Keratinocyte (primary cell): Measurements from ENCODE around the gene LARGE1. TPM values are rescaled to one million over a fixed set of nuclear protein-coding genes. Genes with fewer than 3 reads are reported as not detected.

Experiments used
- DNase-seq: peaks from one replicate; pipeline ENCODE4 v3.0.0-alpha.2; 2011; ENCODE audit warnings: low read depth, missing footprints, low spot score
- FAIRE-seq: peaks from 2 replicates; lab custom pipeline; 2011; peaks lifted over from hg19 to GRCh38; lab: Jason Lieb, UNC
- H2AFZ ChIP-seq: 2 replicates; pipeline ENCODE4 v1.6.0; 2012; ENCODE audit warnings: low read length, control low read depth, inconsistent platforms; ENCODE audit not compliant: control insufficient read depth
- H3K27ac ChIP-seq: 2 replicates; pipeline ENCODE4 v1.5.1; 2011; ENCODE audit warnings: low read length; ENCODE audit not compliant: control insufficient read depth, insufficient read depth
- H3K27me3 ChIP-seq: 3 replicates; pipeline ENCODE4 v1.6.0; 2011; ENCODE audit warnings: low read length; ENCODE audit not compliant: control insufficient read depth, insufficient read depth; ENCODE audit errors: extremely low read depth
- H3K36me3 ChIP-seq, 2 experiments: 2 replicates in 1 of 2; 3 replicates in 1 of 2; pipeline ENCODE4 v1.5.1; 2011; ENCODE audit warnings: low read length in 2 of 2, mild to moderate bottlenecking in 1 of 2; ENCODE audit not compliant: control insufficient read depth in 2 of 2, insufficient read depth in 2 of 2; ENCODE audit errors: extremely low read depth in 1 of 2
- H3K4me1 ChIP-seq: 3 replicates; pipeline ENCODE4 v1.5.1; 2011; ENCODE audit warnings: low read length; ENCODE audit not compliant: control insufficient read depth, insufficient read depth; ENCODE audit errors: extremely low read depth
- H3K4me2 ChIP-seq: 3 replicates; pipeline ENCODE4 v1.6.0; 2011; ENCODE audit warnings: low read depth, low read length; ENCODE audit not compliant: control insufficient read depth, insufficient read depth; ENCODE audit errors: extremely low read depth
- H3K4me3 ChIP-seq, 3 experiments: fragments of 200-600 bp in 1 of 3; sonication (generic) in 1 of 3; 2 replicates in 2 of 3; 3 replicates in 1 of 3; pipeline ENCODE4 v1.5.1; 2011 to 2016; ENCODE audit warnings: low read length in 3 of 3, mild to moderate bottlenecking in 3 of 3, control low read depth in 2 of 3, inconsistent platforms in 1 of 3, low read depth in 1 of 3, mixed read lengths in 1 of 3, mixed run types in 1 of 3, moderate library complexity in 1 of 3; ENCODE audit not compliant: control insufficient read depth in 2 of 3, insufficient read depth in 2 of 3; ENCODE audit errors: extremely low read depth in 1 of 3
- H3K79me2 ChIP-seq: 2 replicates; pipeline ENCODE4 v1.6.0; 2012; ENCODE audit warnings: low read length; ENCODE audit not compliant: control insufficient read depth, insufficient read depth
- H3K9ac ChIP-seq: 3 replicates; pipeline ENCODE4 v1.6.0; 2011; ENCODE audit warnings: low read length; ENCODE audit not compliant: control insufficient read depth, insufficient read depth; ENCODE audit errors: extremely low read depth
- H3K9me1 ChIP-seq: 3 replicates; pipeline ENCODE4 v1.6.0; 2011; ENCODE audit warnings: low read length; ENCODE audit not compliant: control insufficient read depth, insufficient read depth; ENCODE audit errors: extremely low read depth
- H3K9me3 ChIP-seq: 2 replicates; pipeline ENCODE4 v1.5.1; 2012; ENCODE audit warnings: low read depth, low read length; ENCODE audit not compliant: control insufficient read depth
- H4K20me1 ChIP-seq: 3 replicates; pipeline ENCODE4 v1.6.0; 2011; ENCODE audit warnings: low read length; ENCODE audit not compliant: control insufficient read depth, insufficient read depth; ENCODE audit errors: extremely low read depth
- EZH2 ChIP-seq: IDR thresholded peaks from one replicate; pipeline ENCODE4 v1.6.1; 2012; ENCODE audit warnings: inconsistent platforms, mild to moderate bottlenecking, low read length, moderate library complexity
- dilution Hi-C: fragments of 300-500 bp; cut with MboI; formaldehyde crosslinking; loops from one replicate; pipeline ENCODE4 v1.7.0; 2020; ENCODE audit warnings: low sequenced_read_pairs; ENCODE audit not compliant: extremely low pct_ligation_motif_present
- polyA plus RNA-seq, 5 experiments: library from polyadenylated mRNA; depleted of rRNA in 3 of 5; stranded (reverse) in 3 of 5; stranded (forward) in 1 of 5; unstranded in 1 of 5; fragments of >200 nt; gene quantifications; 1 replicate in 1 of 5; 2 replicates in 3 of 5; 3 replicates in 1 of 5; pipeline versions ENCODE4 v1.2.1 to v1.2.3, GENCODE V29; 2011 to 2012; ENCODE audit warnings: missing spikeins in 2 of 5, low read depth in 1 of 5, low replicate concordance in 1 of 5
- TF ChIP-seq, protein P1 (sequence below), 3 experiments: IDR thresholded peaks in 1 of 3; conservative IDR thresholded peaks in 1 of 3; optimal IDR thresholded peaks in 1 of 3; 2 replicates in 2 of 3; 3 replicates in 1 of 3; pipeline versions ENCODE3 to v1.5.1; 2011; ENCODE audit warnings: low read length in 3 of 3, mild to moderate bottlenecking in 3 of 3, moderate library complexity in 2 of 3, control low read depth in 1 of 3, inconsistent platforms in 1 of 3; ENCODE audit not compliant: insufficient read depth in 2 of 3; ENCODE audit errors: extremely low read depth in 1 of 3

Gene LARGE1
- polyA plus RNA-seq, 1 donor (not counting 4 experiments of a cell fraction or from before 2014, with no cell fraction given), result 4.5 TPM

GRCh38 chr22:33589297-33589696, 331.0 kb downstream of the LARGE1 start:
- dilution Hi-C loops, result no loop called here
- H3K9me3 ChIP-seq, result no peaks in the 10 kb centered on the region

DNA sequence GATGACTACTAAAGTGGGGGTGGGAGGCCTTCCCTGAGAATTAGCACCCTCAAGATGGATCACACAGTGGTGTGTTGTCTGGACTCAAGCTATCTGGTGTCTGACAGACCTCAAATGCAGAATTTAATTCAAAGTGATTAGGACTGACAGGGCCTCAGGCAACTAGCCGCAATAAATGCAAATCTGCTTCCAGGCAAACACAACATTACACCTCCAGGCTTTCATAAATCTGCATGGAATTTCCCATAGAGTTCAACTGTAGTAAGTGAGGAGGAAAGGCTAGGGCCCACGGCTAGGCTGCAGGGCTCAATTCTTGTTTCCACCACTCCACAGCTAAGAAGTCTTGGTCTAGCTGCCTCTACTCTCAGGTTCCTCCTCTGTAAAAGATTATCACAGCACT, 331.4 kb downstream of the LARGE1 start:
- Histone ChIP-seq H3K79me2 (no peaks in the 10 kb centered on the region), H3K9me3 (no peaks in the 10 kb centered on the region), H3K27ac (no peak overlapping the region), H3K4me1 (no peaks in the 10 kb centered on the region), H3K27me3 (no peaks in the 10 kb centered on the region), H3K9me1 (no peaks in the 10 kb centered on the region), H3K36me3 (no peaks in the 10 kb centered on the region), H3K9ac (no peak overlapping the region), H4K20me1 (no peaks in the 10 kb centered on the region), H3K4me2 (no peak overlapping the region), H2AFZ (no peak overlapping the region), H3K4me3 (no peak overlapping the region)
- TF ChIP-seq EZH2, result no peak
- TF ChIP-seq, protein P1, sequence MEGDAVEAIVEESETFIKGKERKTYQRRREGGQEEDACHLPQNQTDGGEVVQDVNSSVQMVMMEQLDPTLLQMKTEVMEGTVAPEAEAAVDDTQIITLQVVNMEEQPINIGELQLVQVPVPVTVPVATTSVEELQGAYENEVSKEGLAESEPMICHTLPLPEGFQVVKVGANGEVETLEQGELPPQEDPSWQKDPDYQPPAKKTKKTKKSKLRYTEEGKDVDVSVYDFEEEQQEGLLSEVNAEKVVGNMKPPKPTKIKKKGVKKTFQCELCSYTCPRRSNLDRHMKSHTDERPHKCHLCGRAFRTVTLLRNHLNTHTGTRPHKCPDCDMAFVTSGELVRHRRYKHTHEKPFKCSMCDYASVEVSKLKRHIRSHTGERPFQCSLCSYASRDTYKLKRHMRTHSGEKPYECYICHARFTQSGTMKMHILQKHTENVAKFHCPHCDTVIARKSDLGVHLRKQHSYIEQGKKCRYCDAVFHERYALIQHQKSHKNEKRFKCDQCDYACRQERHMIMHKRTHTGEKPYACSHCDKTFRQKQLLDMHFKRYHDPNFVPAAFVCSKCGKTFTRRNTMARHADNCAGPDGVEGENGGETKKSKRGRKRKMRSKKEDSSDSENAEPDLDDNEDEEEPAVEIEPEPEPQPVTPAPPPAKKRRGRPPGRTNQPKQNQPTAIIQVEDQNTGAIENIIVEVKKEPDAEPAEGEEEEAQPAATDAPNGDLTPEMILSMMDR (optimal IDR thresholded peaks at IDR 0.05 in 1 of 3, IDR thresholded peaks at IDR 0.05 in 1 of 3, conservative IDR thresholded peaks at IDR 0.05 in 1 of 3; ENCODE audit: extremely low read depth in 1 of 3, insufficient read depth in 2 of 3, low read length in 3 of 3), result no peak
- FAIRE-seq (no peak), DNase-seq (no peak)
- dilution Hi-C loops, result no loop called here

More at GRCh38 chr22:33589297-33589696, 331.0 kb downstream of the LARGE1 start:
- no peaks in the 10 kb centered on the region for H3K9me1 ChIP-seq
- H2AFZ ChIP-seq, result no peak overlapping the region
- no peak for TF ChIP-seq EZH2
- TF ChIP-seq, protein P1 (optimal IDR thresholded peaks at IDR 0.05 in 1 of 3, IDR thresholded peaks at IDR 0.05 in 1 of 3, conservative IDR thresholded peaks at IDR 0.05 in 1 of 3; ENCODE audit: extremely low read depth in 1 of 3, insufficient read depth in 2 of 3, low read length in 3 of 3), result no peak
- FAIRE-seq (no peak), DNase-seq (no peak)
- H4K20me1 ChIP-seq, result no peaks in the 10 kb centered on the region
- H3K4me1 ChIP-seq, result no peaks in the 10 kb centered on the region
- no peaks in the 10 kb centered on the region for H3K36me3 ChIP-seq
- no peak overlapping the region for H3K9ac ChIP-seq
- no peaks in the 10 kb centered on the region for H3K79me2 ChIP-seq
- no peak overlapping the region for H3K4me3 ChIP-seq
- no peak overlapping the region for H3K4me2 ChIP-seq
- no peak overlapping the region for H3K27ac ChIP-seq
- H3K27me3 ChIP-seq, result no peaks in the 10 kb centered on the region
